GM19025 (cell line): ENCODE results near the gene SHISA2.

Source experiments
- ATAC-seq: cut with Tn5 transposase; IDR thresholded peaks from one replicate; pipeline ENCODE4 v1.9.1; 2021; ENCODE audit warnings: mild to moderate bottlenecking, low read depth, moderate library complexity; ENCODE audit not compliant: unreplicated experiment

Gene SHISA2

GRCh38 chr13:26050568-26051230 lies 1.1 kb downstream of the SHISA2 start:
- no peak for ATAC-seq

- no peak for ATAC-seq
Measured at GRCh38 chr13:26048741-26049140, 3.1 kb downstream of the SHISA2 start.

GRCh38 chr13:26047040-26047439 lies 4.8 kb downstream of the SHISA2 start:
- no peak for ATAC-seq

GRCh38 chr13:26046639-26047038 lies 5.2 kb downstream of the SHISA2 start:
- ATAC-seq: no peak

- ATAC-seq: no peak
Measured at GRCh38 chr13:26045142-26045541, 6.7 kb downstream of the SHISA2 start.

- no peak for ATAC-seq
Measured at GRCh38 chr13:26042785-26043184, 9.0 kb downstream of the SHISA2 start.

- no peak for ATAC-seq
Measured at GRCh38 chr13:26041444-26041843, 10.4 kb downstream of the SHISA2 start.

- ATAC-seq: no peak
Measured at GRCh38 chr13:26038931-26039475, 12.8 kb downstream of the SHISA2 start.

GRCh38 chr13:26037302-26037701 lies 14.5 kb downstream of the SHISA2 start:
- no peak for ATAC-seq

GRCh38 chr13:26036383-26036782 lies 15.4 kb downstream of the SHISA2 start:
- no peak for ATAC-seq

GRCh38 chr13:26034018-26034417 lies 17.8 kb downstream of the SHISA2 start:
- no peak for ATAC-seq

GRCh38 chr13:26030331-26030730 lies 21.5 kb downstream of the SHISA2 start:
- ATAC-seq: no peak

GRCh38 chr13:26029581-26030136 lies 22.2 kb downstream of the SHISA2 start:
- no peak for ATAC-seq

- ATAC-seq: no peak
Measured at GRCh38 chr13:26026211-26026610, 25.6 kb downstream of the SHISA2 start.

GRCh38 chr13:26025771-26026170 lies 26.0 kb downstream of the SHISA2 start:
- no peak for ATAC-seq

GRCh38 chr13:26025196-26025595 lies 26.6 kb downstream of the SHISA2 start:
- ATAC-seq: no peak

GRCh38 chr13:26024558-26024957 lies 27.3 kb downstream of the SHISA2 start:
- ATAC-seq: no peak

- no peak for ATAC-seq
Measured at GRCh38 chr13:26022538-26023292, 29.1 kb downstream of the SHISA2 start.

GRCh38 chr13:26021956-26022355 lies 29.9 kb downstream of the SHISA2 start:
- ATAC-seq: no peak

GRCh38 chr13:26021516-26021915 lies 30.3 kb downstream of the SHISA2 start:
- ATAC-seq: no peak

- ATAC-seq: no peak
Measured at GRCh38 chr13:26020891-26021290, 30.9 kb downstream of the SHISA2 start.
